Spleen (tissue), 11 donors: Measurements from ENCODE around the gene PERM1. TPM values are rescaled to one million over a fixed set of nuclear protein-coding genes. Genes with fewer than 3 reads are reported as not detected.

Experiments
- DNase-seq: peaks from one replicate; pipeline ENCODE4 v3.0.0-alpha.2; 2020
- H3K27ac ChIP-seq, 8 donors: fragments of 200-600 bp; sonication (generic) in 7 of 8; 1 replicate in 4 of 8; 2 replicates in 4 of 8; pipeline versions ENCODE4 v1.5.0 to v1.8.0; 2016 to 2021; ENCODE audit warnings: inconsistent platforms in 4 of 8, mild to moderate bottlenecking in 4 of 8, moderate library complexity in 1 of 8
- H3K27me3 ChIP-seq, 7 donors: fragments of 200-600 bp; sonication (generic) in 6 of 7; replicated peaks in 1 of 7; 1 replicate in 4 of 7; 2 replicates in 3 of 7; pipeline versions ENCODE4 v1.5.0 to v1.8.0; 2016 to 2021; ENCODE audit warnings: inconsistent platforms in 3 of 7, mild to moderate bottlenecking in 1 of 7
- H3K36me3 ChIP-seq, 6 donors: fragments of 200-600 bp; sonication (generic) in 5 of 6; 1 replicate in 4 of 6; 2 replicates in 2 of 6; pipeline versions ENCODE4 v1.5.0 to v1.8.0; 2016 to 2021; ENCODE audit warnings: inconsistent platforms in 2 of 6
- H3K4me1 ChIP-seq, 6 donors: fragments of 200-600 bp; sonication (generic) in 5 of 6; 1 replicate in 3 of 6; 2 replicates in 3 of 6; pipeline versions ENCODE4 v1.5.0 to v1.8.0; 2016 to 2021; ENCODE audit warnings: inconsistent platforms in 3 of 6
- H3K4me3 ChIP-seq, 8 donors: fragments of 200-600 bp; sonication (generic) in 7 of 8; 1 replicate in 4 of 8; 2 replicates in 4 of 8; pipeline versions ENCODE4 v1.5.0 to v1.8.0; 2016 to 2021; ENCODE audit warnings: inconsistent platforms in 4 of 8, mild to moderate bottlenecking in 4 of 8, moderate library complexity in 2 of 8
- H3K9me3 ChIP-seq, 8 donors: fragments of 200-600 bp; sonication (generic) in 7 of 8; 1 replicate in 4 of 8; 2 replicates in 4 of 8; pipeline versions ENCODE4 v1.5.0 to v1.8.0; 2016 to 2021; ENCODE audit warnings: inconsistent platforms in 4 of 8
- POLR2A ChIP-seq, 3 donors: fragments of 450-650 bp; IDR thresholded peaks; one replicate each; pipeline ENCODE4 v1.5.1; 2017; ENCODE audit warnings: antibody characterized with exemption in 3 of 3, mild to moderate bottlenecking in 1 of 3
- POLR2AphosphoS5 ChIP-seq, 3 donors: sonication (generic); formaldehyde crosslinking; IDR thresholded peaks; one replicate each; pipeline ENCODE4 v1.5.1; 2017; ENCODE audit warnings: antibody characterized with exemption in 3 of 3
- WGBS, 5 donors: extraction: QIAGEN DNeasy Blood & Tissue Kit in 3 of 5; methylation state at CpG; one replicate each; pipeline versions ENCODE4 v1.1.5 to v1.1.7; 2013 to 2018; 5-methylcytosine and 5-hydroxymethylcytosine counted together
- intact Hi-C: fragments of 100-400 bp; cut with DNase I; formaldehyde crosslinking; loops from one replicate; pipeline ENCODE4 v1.15.0; 2023; ENCODE audit warnings: low total_unique reads
- polyA plus RNA-seq, 3 donors: library from polyadenylated mRNA; stranded (reverse); fragments of 200-250 nt; gene quantifications; one replicate each; pipeline ENCODE4 v1.2.1, GENCODE V29; 2013
- total RNA-seq, 7 donors: library from RNA; depleted of rRNA in 3 of 7; stranded (reverse); fragments of >200 nt in 3 of 7; fragmentation: NEBNext Ultra II Directional in 4 of 7; extraction: Animal tissue kit (Norgen Biotek cat#: 25700) in 4 of 7; gene quantifications; one replicate each; pipeline versions ENCODE4 v1.1.0 to v1.2.1, GENCODE V29; 2016 to 2021
- TF ChIP-seq, protein P1 (sequence below), 11 experiments: fragments of 200-600 bp in 7 of 11; fragments of 450-650 bp in 4 of 11; sonication (generic) in 4 of 11; IDR thresholded peaks in 8 of 11; conservative IDR thresholded peaks in 3 of 11; 1 replicate in 7 of 11; 2 replicates in 4 of 11; pipeline versions ENCODE4 v1.4.0 to v1.8.0; 2016 to 2021; ENCODE audit warnings: antibody characterized with exemption in 11 of 11, inconsistent platforms in 4 of 11, mild to moderate bottlenecking in 1 of 11
- donor health status: healthy with polysubstance abuse.
- donor health status: DM: no; HTN: no; CAD: no; lungs with moderate emphysema.
- donor health status: DM: no; HTN: no; CAD: no.
- donor health status: Bipolar disorder and iron deficiency.
- donor health status: healthy.
- donor health status: DM: no; HTN: no; CAD: no.
- donor health status: DM: yes; HTN: yes; CAD: no.

The PERM1 gene
- total and polyA plus RNA-seq, 10 donors, result 0.20 to 0.85 (median 0.50) TPM; not detected in 4

DNA sequence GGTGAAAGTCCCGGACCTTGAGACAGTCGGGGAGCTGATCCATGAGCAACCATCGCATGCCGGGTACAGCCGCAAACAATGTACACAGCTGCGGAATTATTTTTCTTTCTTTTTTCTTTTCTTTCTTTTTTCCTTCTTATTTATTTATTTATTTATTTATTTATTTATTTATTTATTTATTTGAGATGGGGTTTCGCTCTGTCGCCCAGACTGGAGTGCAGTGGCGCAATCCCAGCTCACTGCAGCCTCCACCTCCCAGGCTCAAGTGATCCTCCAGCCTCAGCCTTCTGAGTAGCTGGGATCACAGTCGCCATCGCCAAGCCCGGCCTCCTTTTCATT is 2.6 kb upstream of the PERM1 start:
- H3K27ac ChIP-seq, result no peak overlapping the region
- H3K4me3 ChIP-seq, result peak overlapping the region in 1 of 8 donors; percentile 25
- DNase-seq, result no peak
- H3K27me3 ChIP-seq, result peaks cover 0 to 73% (median 14%) of the 10 kb centered on the region in 7 donors
- TF ChIP-seq, protein P1, sequence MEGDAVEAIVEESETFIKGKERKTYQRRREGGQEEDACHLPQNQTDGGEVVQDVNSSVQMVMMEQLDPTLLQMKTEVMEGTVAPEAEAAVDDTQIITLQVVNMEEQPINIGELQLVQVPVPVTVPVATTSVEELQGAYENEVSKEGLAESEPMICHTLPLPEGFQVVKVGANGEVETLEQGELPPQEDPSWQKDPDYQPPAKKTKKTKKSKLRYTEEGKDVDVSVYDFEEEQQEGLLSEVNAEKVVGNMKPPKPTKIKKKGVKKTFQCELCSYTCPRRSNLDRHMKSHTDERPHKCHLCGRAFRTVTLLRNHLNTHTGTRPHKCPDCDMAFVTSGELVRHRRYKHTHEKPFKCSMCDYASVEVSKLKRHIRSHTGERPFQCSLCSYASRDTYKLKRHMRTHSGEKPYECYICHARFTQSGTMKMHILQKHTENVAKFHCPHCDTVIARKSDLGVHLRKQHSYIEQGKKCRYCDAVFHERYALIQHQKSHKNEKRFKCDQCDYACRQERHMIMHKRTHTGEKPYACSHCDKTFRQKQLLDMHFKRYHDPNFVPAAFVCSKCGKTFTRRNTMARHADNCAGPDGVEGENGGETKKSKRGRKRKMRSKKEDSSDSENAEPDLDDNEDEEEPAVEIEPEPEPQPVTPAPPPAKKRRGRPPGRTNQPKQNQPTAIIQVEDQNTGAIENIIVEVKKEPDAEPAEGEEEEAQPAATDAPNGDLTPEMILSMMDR (IDR thresholded peaks at IDR 0.05 in 8 of 11, conservative IDR thresholded peaks at IDR 0.05 in 3 of 11), result peak in 4 of 11 experiments; percentile 7 to 34 (median 20)
- TF ChIP-seq POLR2A (IDR thresholded peaks at IDR 0.05), result no peak
- H3K36me3 ChIP-seq, result no peaks in the 10 kb centered on the region
- WGBS, 5 donors, result 56 to 66% (median 62%) methylated on average over 12 of the region's 12 CpGs
- no peaks in the 10 kb centered on the region for H3K9me3 ChIP-seq
- intact Hi-C loops, result no loop called here
- H3K4me1 ChIP-seq, result peaks cover 0 to 9% (median 4%) of the 10 kb centered on the region in 6 donors

DNA sequence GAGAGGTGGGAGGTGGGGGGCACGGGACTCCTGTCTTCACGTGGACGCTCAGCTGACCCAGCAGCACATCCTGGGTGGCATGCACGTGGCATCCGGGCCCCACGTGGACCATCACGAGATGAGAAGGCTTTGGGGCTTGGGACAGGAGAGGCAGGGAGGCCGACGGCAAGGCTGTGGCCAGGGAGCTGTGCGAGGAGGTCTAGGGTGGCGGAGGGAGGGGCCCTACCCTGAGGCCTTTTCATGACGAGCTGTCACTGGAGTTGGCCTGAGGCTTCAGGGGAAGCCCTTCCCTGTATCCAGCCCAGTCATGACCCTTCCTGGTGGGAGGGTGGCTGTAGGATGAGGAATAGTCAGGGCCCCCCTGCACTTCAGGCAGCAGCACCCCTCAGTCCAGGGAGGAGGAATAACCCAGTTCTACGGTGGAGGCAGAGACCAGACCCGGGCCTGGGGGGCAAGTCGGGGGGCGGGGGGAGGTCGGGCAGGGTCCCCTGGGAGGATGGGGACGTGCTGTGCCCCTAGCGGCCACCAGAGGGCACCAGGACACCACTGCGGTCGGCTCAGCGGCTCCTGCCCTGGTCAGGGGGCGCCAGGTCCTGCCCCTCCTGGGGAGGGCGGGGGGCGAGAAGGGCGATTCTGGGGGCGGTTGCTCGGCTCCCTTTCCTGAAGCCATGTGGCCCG is 2.0 kb upstream of the PERM1 start:
- H3K27ac ChIP-seq, result no peak overlapping the region
- H3K27me3 ChIP-seq, result peaks cover 0 to 78% (median 14%) of the 10 kb centered on the region in 7 donors
- H3K4me1 ChIP-seq, result peaks cover 0 to 9% (median 4%) of the 10 kb centered on the region in 6 donors
- H3K36me3 ChIP-seq, result no peaks in the 10 kb centered on the region
- H3K4me3 ChIP-seq, result peak overlapping the region in 1 of 8 donors; percentile 25
- DNase-seq, result peak; percentile 87
- WGBS, 5 donors, result 17 to 22% (median 18%) methylated on average over 21 to 29 of the region's 29 CpGs
- intact Hi-C loops, result no loop called here
- H3K9me3 ChIP-seq, result no peaks in the 10 kb centered on the region
- TF ChIP-seq, protein P1 (IDR thresholded peaks at IDR 0.05 in 8 of 11, conservative IDR thresholded peaks at IDR 0.05 in 3 of 11), result peak; percentile 25 to 96 (median 88)
- no peak for TF ChIP-seq POLR2AphosphoS5 (IDR thresholded peaks at IDR 0.05)

DNA sequence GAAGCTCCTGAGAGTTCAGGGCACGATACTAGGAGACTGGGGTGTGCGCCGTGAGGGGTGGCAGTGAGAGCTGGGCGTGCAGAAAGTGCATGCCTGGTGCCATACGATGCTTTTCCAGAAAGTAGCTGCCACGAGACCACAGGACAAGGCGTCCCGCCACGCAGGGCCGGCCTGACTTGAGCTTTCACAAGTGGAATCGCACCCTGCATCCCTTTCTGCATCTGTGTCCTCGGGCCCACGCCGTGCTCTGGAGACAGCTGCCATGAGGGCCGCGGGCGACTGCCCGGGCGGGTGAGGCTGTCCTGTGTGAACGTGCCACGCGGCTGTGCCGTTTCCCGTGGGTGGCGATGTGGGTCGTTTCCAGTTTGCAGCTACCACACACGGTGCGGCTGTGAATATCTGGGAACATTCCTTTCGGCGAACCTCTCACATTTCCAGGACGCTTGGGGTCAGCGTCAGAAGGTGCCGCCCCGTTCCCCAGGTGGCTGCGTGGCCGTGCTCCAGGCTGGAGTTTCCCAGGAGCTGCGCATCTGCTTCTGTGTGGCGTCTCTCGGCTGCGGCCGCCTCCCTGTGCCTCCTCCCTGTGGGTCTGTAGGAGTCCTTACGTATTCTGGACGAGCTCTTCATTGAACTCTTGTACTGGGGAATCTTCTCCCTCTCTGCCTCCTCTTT is 1.0 kb upstream of the PERM1 start:
- 81 to 84% (median 83%) methylated on average over 41 to 43 of the region's 43 CpGs for WGBS, 5 donors
- no peak for DNase-seq
- Histone ChIP-seq H3K4me3 (no peak overlapping the region), H3K27me3 (peaks cover 0 to 87% (median 19%) of the 10 kb centered on the region in 7 donors), H3K36me3 (no peaks in the 10 kb centered on the region), H3K4me1 (peaks cover 0 to 9% (median 4%) of the 10 kb centered on the region in 6 donors), H3K27ac (no peak overlapping the region), H3K9me3 (no peaks in the 10 kb centered on the region)
- intact Hi-C loops, result no loop called here
- TF ChIP-seq POLR2AphosphoS5 (IDR thresholded peaks at IDR 0.05) (no peak), POLR2A (IDR thresholded peaks at IDR 0.05) (no peak)
- TF ChIP-seq, protein P1 (IDR thresholded peaks at IDR 0.05 in 8 of 11, conservative IDR thresholded peaks at IDR 0.05 in 3 of 11), result no peak

DNA sequence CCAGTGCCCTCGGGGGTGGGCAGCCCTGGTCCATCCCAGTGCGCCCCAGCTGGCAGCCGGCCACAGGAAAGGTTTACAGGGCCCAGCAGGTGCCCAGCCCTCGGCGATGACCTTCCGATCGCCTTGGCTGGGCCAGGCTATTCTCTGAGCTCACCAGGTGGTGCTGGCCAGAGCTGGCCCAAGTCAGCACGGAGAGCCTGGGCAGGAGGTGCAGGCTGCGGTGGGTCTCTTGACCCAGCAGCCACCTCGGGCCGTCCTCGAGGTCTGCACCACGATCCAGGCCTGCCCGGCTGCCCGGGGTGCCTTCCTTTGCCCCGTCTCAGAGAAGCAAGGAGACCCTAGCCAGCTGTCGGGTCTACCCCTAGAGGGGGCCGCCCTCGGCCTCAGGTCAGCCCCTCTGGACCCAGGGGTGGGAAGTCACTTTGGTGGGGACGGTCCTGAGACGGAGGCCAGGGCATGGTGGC is 370 bp downstream of the PERM1 start:
- H3K4me1 ChIP-seq, result peaks cover 0 to 9% (median 4%) of the 10 kb centered on the region in 6 donors
- DNase-seq, result peak; percentile 69
- no peaks in the 10 kb centered on the region for H3K9me3 ChIP-seq
- H3K27ac ChIP-seq, result no peak overlapping the region
- intact Hi-C loops, result no loop called here
- peaks cover 0 to 80% (median 19%) of the 10 kb centered on the region in 7 donors for H3K27me3 ChIP-seq
- TF ChIP-seq POLR2AphosphoS5 (IDR thresholded peaks at IDR 0.05) (no peak), POLR2A (IDR thresholded peaks at IDR 0.05) (no peak)
- TF ChIP-seq, protein P1 (IDR thresholded peaks at IDR 0.05 in 8 of 11, conservative IDR thresholded peaks at IDR 0.05 in 3 of 11), result no peak
- H3K36me3 ChIP-seq, result no peaks in the 10 kb centered on the region
- 73 to 83% (median 78%) methylated on average over 11 to 21 of the region's 21 CpGs for WGBS, 5 donors
- H3K4me3 ChIP-seq, result no peak overlapping the region
